Ovary (tissue), 3 donors: ENCODE data around the gene TOMM6.

Experiments used
- CTCF ChIP-seq, 3 donors: fragments of 450-650 bp in 2 of 3; fragments of 200-600 bp in 1 of 3; IDR thresholded peaks; one replicate each; pipeline versions ENCODE4 v1.5.1 to v1.8.0; 2016 to 2022; ENCODE audit warnings: antibody characterized with exemption in 3 of 3, mild to moderate bottlenecking in 1 of 3
- EP300 ChIP-seq: sonication (generic); formaldehyde crosslinking; IDR thresholded peaks from one replicate; pipeline ENCODE4 v1.6.1; 2017; ENCODE audit warnings: antibody characterized with exemption
- donor health status: DM: no; HTN: no; CAD: no.

- TF ChIP-seq EP300 (no peak), CTCF (IDR thresholded peaks at IDR 0.05) (no peak)
Observed at GRCh38 chr6:41758641-41759035, 28.9 kb upstream of the TOMM6 start.
